IMR-90 (cell line): ENCODE results near the gene PLXND1. TPM values are rescaled to one million over a fixed set of nuclear protein-coding genes. Genes with fewer than 3 reads are reported as not detected.
A peak's percentile ranks its signal among the peaks of the same experiment; 100 is the strongest.

Experiments
- ATAC-seq: fragments of 200-7000 bp; cut with Tn5 transposase; 2 replicates; pipeline ENCODE4 v1.9.1; 2020; ENCODE audit warnings: low read depth, mild to moderate bottlenecking, moderate library complexity
- BruUV-seq: library from RNA; stranded (reverse); fragments of 400-500 nt; replicated peaks from 2 replicates; lab custom pipeline; 2021; lab: Mats Ljungman, UMichigan
- CTCF ChIA-PET: fragments of 300-600 bp; formaldehyde crosslinking; extraction: SDS; loops from one replicate; lab custom pipeline; 2021; ENCODE audit warnings: antibody characterized with exemption; lab: Yijun Ruan, JAX
- POLR2A ChIA-PET: fragments of 300-600 bp; sonication (Branson Sonifier 250); formaldehyde crosslinking; loops from one replicate; lab custom pipeline; 2022; ENCODE audit warnings: antibody characterized with exemption; ENCODE audit not compliant: unreplicated experiment; lab: Charles Lee
- DNase-seq: peaks from one replicate; pipeline ENCODE4 v3.0.0; 2013
- H2AFZ ChIP-seq: replicated peaks from 2 replicates; pipeline ENCODE3; 2013; ENCODE audit warnings: low read length, mild to moderate bottlenecking; ENCODE audit not compliant: poor library complexity
- H2AK5ac ChIP-seq: 2 replicates; pipeline ENCODE4 v1.6.1; 2013; ENCODE audit warnings: low read depth, low read length, inconsistent platforms
- H2AK9ac ChIP-seq: replicated peaks from 2 replicates; pipeline ENCODE3; 2013; ENCODE audit warnings: mild to moderate bottlenecking, low read depth, low read length, moderate library complexity; ENCODE audit not compliant: poor library complexity
- H2BK120ac ChIP-seq: 2 replicates; pipeline ENCODE4 v1.6.1; 2013; ENCODE audit warnings: low read depth, low read length, inconsistent platforms
- H2BK15ac ChIP-seq: 3 replicates; pipeline ENCODE4 v1.6.1; 2013; ENCODE audit warnings: low read depth, low read length, inconsistent platforms
- H2BK20ac ChIP-seq: 2 replicates; pipeline ENCODE4 v1.6.1; 2013; ENCODE audit warnings: low read depth, mild to moderate bottlenecking, inconsistent platforms, low read length, moderate library complexity
- H2BK5ac ChIP-seq: 2 replicates; pipeline ENCODE4 v1.6.1; 2013; ENCODE audit warnings: mild to moderate bottlenecking, low read depth, low read length, inconsistent platforms; ENCODE audit not compliant: poor library complexity, severe bottlenecking
- H3K14ac ChIP-seq: replicated peaks from 2 replicates; pipeline ENCODE4 v1.6.1; 2013; ENCODE audit warnings: low read depth, low read length, inconsistent platforms
- H3K18ac ChIP-seq: 2 replicates; pipeline ENCODE4 v1.6.1; 2013; ENCODE audit warnings: low read depth, low read length, control low read depth
- H3K23ac ChIP-seq: 2 replicates; pipeline ENCODE4 v1.6.1; 2013; ENCODE audit warnings: low read depth, low read length, inconsistent platforms
- H3K27ac ChIP-seq: 2 replicates; pipeline ENCODE4 v1.5.1; 2013; ENCODE audit warnings: mild to moderate bottlenecking, control low read depth, low read length; ENCODE audit not compliant: insufficient read depth
- H3K27me3 ChIP-seq: 2 replicates; pipeline ENCODE4 v1.6.1; 2013; ENCODE audit warnings: low read length; ENCODE audit not compliant: control insufficient read depth, insufficient read depth
- H3K36me3 ChIP-seq: 2 replicates; pipeline ENCODE4 v1.6.1; 2013; ENCODE audit warnings: low read length, mixed read lengths; ENCODE audit not compliant: control insufficient read depth, insufficient read depth
- H3K4ac ChIP-seq: 2 replicates; pipeline ENCODE4 v1.6.1; 2013; ENCODE audit warnings: low read depth, low read length, inconsistent platforms
- H3K4me1 ChIP-seq: 2 replicates; pipeline ENCODE4 v1.6.1; 2013; ENCODE audit warnings: low read length, mixed read lengths; ENCODE audit not compliant: control insufficient read depth, insufficient read depth
- H3K4me2 ChIP-seq: 2 replicates; pipeline ENCODE4 v1.6.1; 2013; ENCODE audit warnings: low read depth, mild to moderate bottlenecking, control low read depth, low read length, moderate library complexity
- H3K4me3 ChIP-seq: 2 replicates; pipeline ENCODE4 v1.5.1; 2013; ENCODE audit warnings: low read depth, mild to moderate bottlenecking, control low read depth, low read length, moderate library complexity; ENCODE audit not compliant: insufficient read depth
- H3K56ac ChIP-seq: 2 replicates; pipeline ENCODE4 v1.6.1; 2013; ENCODE audit warnings: low read length, inconsistent platforms; ENCODE audit not compliant: insufficient read depth; ENCODE audit errors: extremely low read depth
- H3K79me1 ChIP-seq, 2 experiments: 2 replicates each; pipeline ENCODE4 v1.6.1; 2013; ENCODE audit warnings: low read length in 2 of 2, inconsistent platforms in 1 of 2, low read depth in 1 of 2
- H3K9ac ChIP-seq: 2 replicates; pipeline ENCODE4 v1.6.1; 2013; ENCODE audit warnings: low read depth, low read length, control low read depth
- H3K9me1 ChIP-seq: 2 replicates; pipeline ENCODE4 v1.6.1; 2013; ENCODE audit warnings: low read length, inconsistent platforms; ENCODE audit not compliant: insufficient read depth
- H3K9me3 ChIP-seq: 2 replicates; pipeline ENCODE4 v1.6.1; 2013; ENCODE audit warnings: low read length; ENCODE audit not compliant: control insufficient read depth, insufficient read depth
- H4K20me1 ChIP-seq: 2 replicates; pipeline ENCODE4 v1.6.1; 2013; ENCODE audit warnings: low read length, inconsistent platforms; ENCODE audit not compliant: insufficient read depth
- H4K5ac ChIP-seq: 2 replicates; pipeline ENCODE4 v1.6.1; 2013; ENCODE audit warnings: mild to moderate bottlenecking, low read depth, low read length, control low read depth
- H4K8ac ChIP-seq, 2 experiments: 2 replicates each; pipeline ENCODE4 v1.6.1; 2013; ENCODE audit warnings: low read depth in 2 of 2, low read length in 2 of 2, control low read depth in 1 of 2, inconsistent platforms in 1 of 2
- H4K91ac ChIP-seq: 2 replicates; pipeline ENCODE4 v1.6.1; 2013; ENCODE audit warnings: low read depth, low read length, inconsistent platforms; ENCODE audit not compliant: insufficient read depth
- BHLHE40 ChIP-seq: fragments of 150-350 bp; IDR thresholded peaks from 2 replicates; pipeline ENCODE4 v1.6.1; 2016; ENCODE audit warnings: mild to moderate bottlenecking, low read depth, low read length
- FOS ChIP-seq: fragments of 150-350 bp; IDR thresholded peaks from 2 replicates; pipeline ENCODE4 v1.6.1; 2016; ENCODE audit warnings: low read depth, low read length
- MAZ ChIP-seq: IDR thresholded peaks from 2 replicates; pipeline ENCODE4 v1.6.1; 2012; ENCODE audit warnings: low read depth, mild to moderate bottlenecking, low read length, improper control_type of control experiment, moderate library complexity, borderline replicate concordance
- POLR2A ChIP-seq: IDR thresholded peaks from 2 replicates; pipeline ENCODE4 v1.6.1; 2012; ENCODE audit warnings: mild to moderate bottlenecking, low read depth, low read length
- RFX5 ChIP-seq: IDR thresholded peaks from 2 replicates; pipeline ENCODE4 v1.8.0; 2012; ENCODE audit warnings: low read depth, mild to moderate bottlenecking, low read length, moderate library complexity
- WGBS, 2 experiments: methylation state at CpG; one replicate each; pipeline versions ENCODE4 v1.1.5 to v1.1.7; 2013; ENCODE audit warnings: missing lambda C conversion rate in 2 of 2; ENCODE audit not compliant: insufficient read length in 1 of 2; ENCODE audit errors: extremely low coverage in 2 of 2; 5-methylcytosine and 5-hydroxymethylcytosine counted together
- dilution Hi-C: fragments of 300-500 bp; cut with HindIII; formaldehyde crosslinking; loops from one replicate; pipeline ENCODE4 v1.14.3; 2018; ENCODE audit warnings: low sequenced_read_pairs; ENCODE audit not compliant: unreplicated experiment
- in situ Hi-C: fragments of 300-500 bp; cut with MboI; formaldehyde crosslinking; loops from 3 replicates; pipeline ENCODE4 v1.14.3; 2019; ENCODE audit warnings: low sequenced_read_pairs, inconsistent platforms, mixed read lengths
- intact Hi-C: fragments of 100-400 bp; cut with micrococcal nuclease; formaldehyde crosslinking; loops from 2 replicates; pipeline ENCODE4 v1.10.0; 2022
- polyA plus RNA-seq, 3 experiments: library from polyadenylated mRNA; depleted of rRNA; stranded (reverse); fragments of >200 nt; gene quantifications; 2 replicates each; pipeline ENCODE4 v1.2.3, GENCODE V29; 2012; ENCODE audit warnings: low replicate concordance in 1 of 3
- total RNA-seq: library from RNA; depleted of rRNA; stranded (reverse); fragments of >200 nt; gene quantifications from 2 replicates; pipeline ENCODE4 v1.2.3, GENCODE V29; 2012
- TF ChIP-seq, protein P1 (sequence below): fragments of 150-350 bp; IDR thresholded peaks from 2 replicates; pipeline ENCODE4 v1.6.1; 2017; ENCODE audit warnings: mild to moderate bottlenecking, antibody characterized with exemption, low read length, low read depth

The PLXND1 gene
- total and polyA plus RNA-seq, 2 of the 4 experiments (the other 2 are of a cell fraction) = 19.2 to 67.1 TPM

- dilution Hi-C loops = no loop called here
Observed at GRCh38 chr3:129593230-129593594, 13.3 kb downstream of the PLXND1 start.

More at GRCh38 chr3:129593230-129593594, 13.3 kb downstream of the PLXND1 start:
- no peaks in the 10 kb centered on the region for H4K20me1 ChIP-seq
- peak overlapping the region; percentile 59 for H2AK5ac ChIP-seq
- no peak overlapping the region for H3K4me2 ChIP-seq
- H4K5ac ChIP-seq = peak overlapping the region; percentile 18
- DNase-seq = no peak
- no peaks in the 10 kb centered on the region for H3K9me3 ChIP-seq
- no peak for TF ChIP-seq POLR2A
- TF ChIP-seq, protein P1, sequence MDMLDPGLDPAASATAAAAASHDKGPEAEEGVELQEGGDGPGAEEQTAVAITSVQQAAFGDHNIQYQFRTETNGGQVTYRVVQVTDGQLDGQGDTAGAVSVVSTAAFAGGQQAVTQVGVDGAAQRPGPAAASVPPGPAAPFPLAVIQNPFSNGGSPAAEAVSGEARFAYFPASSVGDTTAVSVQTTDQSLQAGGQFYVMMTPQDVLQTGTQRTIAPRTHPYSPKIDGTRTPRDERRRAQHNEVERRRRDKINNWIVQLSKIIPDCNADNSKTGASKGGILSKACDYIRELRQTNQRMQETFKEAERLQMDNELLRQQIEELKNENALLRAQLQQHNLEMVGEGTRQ = no peak
- no peak for TF ChIP-seq BHLHE40
- no peak for TF ChIP-seq FOS
- no peak for TF ChIP-seq RFX5
- TF ChIP-seq MAZ = no peak
- H3K23ac ChIP-seq = peak overlapping the region; percentile 67; the same call in 1 of the 2 replicates
- H3K27ac ChIP-seq = peak overlapping the region; percentile 38
- peak overlapping the region; percentile 74 for H2AK9ac ChIP-seq
- in situ Hi-C loops = no loop called here
- no peaks in the 10 kb centered on the region for H3K27me3 ChIP-seq
- intact Hi-C loops = no loop called here
- peak overlapping the region; percentile 21; the same call in 1 of the 2 replicates for H3K9ac ChIP-seq
- H2BK15ac ChIP-seq = peak overlapping the region; percentile 24; the same call in 1 of the 3 replicates
- peak overlapping the region; percentile 78 to 81 for H4K8ac ChIP-seq
- whole genome bisulfite sequencing, 2 experiments = 83% methylated on average over 4 of the region's 8 CpGs; no CpG with 5 or more reads in 1 of the 2 experiments
- ATAC-seq = no peak
- peaks cover 24 to 84% of the 10 kb centered on the region in 2 experiments; a peak in 3 of 4 replicates for H3K79me1 ChIP-seq
- H3K4me1 ChIP-seq = peaks cover 44% of the 10 kb centered on the region
- H2BK120ac ChIP-seq = peak overlapping the region; percentile 70
- H3K4ac ChIP-seq = peak overlapping the region; percentile 73
- BruUV-seq = no TSS peak
- peak overlapping the region; percentile 78 for H2AFZ ChIP-seq
- H3K4me3 ChIP-seq = no peak overlapping the region
- no peak overlapping the region for H3K56ac ChIP-seq
- POLR2A ChIA-PET = no interaction called here
- CTCF ChIA-PET = interaction anchor here (2.3 kb wide), 1 partner anchor 103 kb away, joined by 5 read pairs; no protein-coding TSS in a partner anchor
- peak overlapping the region; percentile 54 for H4K91ac ChIP-seq
- H2BK5ac ChIP-seq = peak overlapping the region; percentile 53
- H3K9me1 ChIP-seq = peaks cover 15% of the 10 kb centered on the region; the same call in 1 of the 2 replicates
- H3K18ac ChIP-seq = peak overlapping the region; percentile 22
- H3K14ac ChIP-seq = peak overlapping the region; percentile 27
- H2BK20ac ChIP-seq = peak overlapping the region; percentile 13
- no peaks in the 10 kb centered on the region for H3K36me3 ChIP-seq
